Esophagus muscularis mucosa (tissue), 3 donors: ENCODE measurements around the gene AATK.

Source experiments
- POLR2A ChIP-seq: fragments of 450-650 bp; IDR thresholded peaks from one replicate; pipeline ENCODE4 v1.6.1; 2017; ENCODE audit warnings: antibody characterized with exemption, moderate library complexity, mild to moderate bottlenecking, low read depth
- POLR2AphosphoS5 ChIP-seq, 2 donors: sonication (generic); formaldehyde crosslinking; IDR thresholded peaks; one replicate each; pipeline ENCODE4 v1.6.1; 2017; ENCODE audit warnings: antibody characterized with exemption in 2 of 2
- TF ChIP-seq, protein P1 (sequence below), 3 experiments: fragments of 200-600 bp in 2 of 3; fragments of 450-650 bp in 1 of 3; sonication (generic) in 2 of 3; IDR thresholded peaks; one replicate each; pipeline ENCODE4 v1.5.1; 2017 to 2019; ENCODE audit warnings: antibody characterized with exemption in 3 of 3, mild to moderate bottlenecking in 2 of 3, moderate library complexity in 1 of 3

DNA sequence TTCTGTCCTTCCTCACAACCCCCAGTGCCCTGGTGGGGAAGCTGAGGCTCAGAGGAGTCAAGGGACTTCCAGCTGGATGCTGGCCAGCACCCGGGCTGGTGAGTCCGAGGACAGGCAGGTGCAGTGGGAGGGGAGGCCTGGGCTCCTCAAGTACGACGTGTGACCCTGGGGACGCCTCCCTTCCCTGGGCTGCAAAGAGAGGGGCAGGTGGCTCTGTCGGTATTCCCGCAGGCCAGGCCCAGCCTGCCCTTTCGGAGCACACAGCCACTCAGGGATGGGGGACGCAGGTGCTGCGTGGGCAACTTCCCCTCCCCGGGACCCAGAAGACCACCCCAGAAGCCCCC is 33.9 kb downstream of the AATK start:
- no peak for TF ChIP-seq POLR2A
- no peak for TF ChIP-seq POLR2AphosphoS5 (IDR thresholded peaks at IDR 0.05)
- TF ChIP-seq, protein P1, sequence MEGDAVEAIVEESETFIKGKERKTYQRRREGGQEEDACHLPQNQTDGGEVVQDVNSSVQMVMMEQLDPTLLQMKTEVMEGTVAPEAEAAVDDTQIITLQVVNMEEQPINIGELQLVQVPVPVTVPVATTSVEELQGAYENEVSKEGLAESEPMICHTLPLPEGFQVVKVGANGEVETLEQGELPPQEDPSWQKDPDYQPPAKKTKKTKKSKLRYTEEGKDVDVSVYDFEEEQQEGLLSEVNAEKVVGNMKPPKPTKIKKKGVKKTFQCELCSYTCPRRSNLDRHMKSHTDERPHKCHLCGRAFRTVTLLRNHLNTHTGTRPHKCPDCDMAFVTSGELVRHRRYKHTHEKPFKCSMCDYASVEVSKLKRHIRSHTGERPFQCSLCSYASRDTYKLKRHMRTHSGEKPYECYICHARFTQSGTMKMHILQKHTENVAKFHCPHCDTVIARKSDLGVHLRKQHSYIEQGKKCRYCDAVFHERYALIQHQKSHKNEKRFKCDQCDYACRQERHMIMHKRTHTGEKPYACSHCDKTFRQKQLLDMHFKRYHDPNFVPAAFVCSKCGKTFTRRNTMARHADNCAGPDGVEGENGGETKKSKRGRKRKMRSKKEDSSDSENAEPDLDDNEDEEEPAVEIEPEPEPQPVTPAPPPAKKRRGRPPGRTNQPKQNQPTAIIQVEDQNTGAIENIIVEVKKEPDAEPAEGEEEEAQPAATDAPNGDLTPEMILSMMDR (IDR thresholded peaks at IDR 0.05), result no peak
